Tibial nerve (tissue), 4 donors: Measurements from ENCODE around the gene BRIP1. TPM values are rescaled to one million over a fixed set of nuclear protein-coding genes. Genes with fewer than 3 reads are reported as not detected.

ENCODE experiments used
- DNase-seq, 2 donors: peaks; one replicate each; pipeline ENCODE4 v3.0.0-alpha.2; 2019; ENCODE audit warnings: low spot score in 2 of 2
- H3K27ac ChIP-seq, 4 donors: fragments of 200-600 bp; sonication (generic) in 3 of 4; one replicate each; pipeline ENCODE4 v1.5.1; 2017 to 2019; ENCODE audit warnings: mild to moderate bottlenecking in 1 of 4
- H3K27me3 ChIP-seq, 2 donors: fragments of 200-600 bp; sonication (generic) in 1 of 2; one replicate each; pipeline versions ENCODE4 v1.5.1 to v1.6.0; 2017 to 2019
- H3K36me3 ChIP-seq, 3 donors: fragments of 200-600 bp; sonication (generic); one replicate each; pipeline ENCODE4 v1.5.1; 2018 to 2019
- H3K4me1 ChIP-seq, 4 donors: fragments of 200-600 bp; sonication (generic) in 3 of 4; one replicate each; pipeline ENCODE4 v1.5.1; 2017 to 2019
- H3K4me3 ChIP-seq, 4 donors: fragments of 200-600 bp; sonication (generic) in 3 of 4; one replicate each; pipeline ENCODE4 v1.5.1; 2017 to 2019; ENCODE audit warnings: mild to moderate bottlenecking in 1 of 4, moderate library complexity in 1 of 4
- H3K9me3 ChIP-seq, 4 donors: fragments of 200-600 bp; sonication (generic) in 3 of 4; one replicate each; pipeline ENCODE4 v1.5.1; 2017 to 2019
- CTCF ChIP-seq, 5 experiments: fragments of 200-600 bp in 3 of 5; fragments of 450-650 bp in 2 of 5; sonication (generic) in 3 of 5; IDR thresholded peaks; one replicate each; pipeline ENCODE4 v1.5.1; 2016 to 2019; ENCODE audit warnings: antibody characterized with exemption in 5 of 5, mild to moderate bottlenecking in 3 of 5, moderate library complexity in 2 of 5
- EP300 ChIP-seq, 2 donors: sonication (generic); formaldehyde crosslinking; IDR thresholded peaks; one replicate each; pipeline ENCODE4 v1.6.1; 2017; ENCODE audit warnings: antibody characterized with exemption in 2 of 2, mild to moderate bottlenecking in 1 of 2
- POLR2A ChIP-seq, 2 donors: fragments of 450-650 bp; IDR thresholded peaks; one replicate each; pipeline ENCODE4 v1.6.1; 2017; ENCODE audit warnings: antibody characterized with exemption in 2 of 2, mild to moderate bottlenecking in 2 of 2, moderate library complexity in 2 of 2
- WGBS, 2 donors: methylation state at CpG; one replicate each; pipeline ENCODE4 v1.1.5; 2018; 5-methylcytosine and 5-hydroxymethylcytosine counted together
- total RNA-seq, 4 donors: library from RNA; depleted of rRNA; stranded (reverse); fragments of >200 nt; gene quantifications; one replicate each; pipeline ENCODE4 v1.1.0, GENCODE V29; 2016

The BRIP1 gene
- total RNA-seq, 4 donors from 2014 or later = 0.42 to 3.9 (median 0.89) TPM

- DNase-seq = no peak
- Histone ChIP-seq H3K4me1 (no peaks in the 10 kb centered on the region), H3K9me3 (no peaks in the 10 kb centered on the region), H3K4me3 (no peak overlapping the region), H3K27me3 (no peaks in the 10 kb centered on the region), H3K36me3 (no peaks in the 10 kb centered on the region), H3K27ac (no peak overlapping the region)
- TF ChIP-seq EP300 (IDR thresholded peaks at IDR 0.05) (no peak), CTCF (IDR thresholded peaks at IDR 0.05) (no peak), POLR2A (IDR thresholded peaks at IDR 0.05) (no peak)
- WGBS, 2 donors = 92 to 94% methylated on average over 8 of the region's 8 CpGs
Observed at GRCh38 chr17:61808442-61808841, 54.9 kb downstream of the BRIP1 start.

- DNase-seq = no peak
- Histone ChIP-seq H3K4me3 (no peak overlapping the region), H3K36me3 (no peaks in the 10 kb centered on the region), H3K9me3 (no peaks in the 10 kb centered on the region), H3K27ac (no peak overlapping the region), H3K4me1 (no peaks in the 10 kb centered on the region), H3K27me3 (no peaks in the 10 kb centered on the region)
- WGBS, 2 donors = 93 to 100% methylated on average over 1 of the region's 1 CpG
- TF ChIP-seq POLR2A (IDR thresholded peaks at IDR 0.05) (no peak), CTCF (IDR thresholded peaks at IDR 0.05) (no peak), EP300 (IDR thresholded peaks at IDR 0.05) (no peak)
Observed at GRCh38 chr17:61806936-61807335, 56.4 kb downstream of the BRIP1 start.

GRCh38 chr17:61806081-61806828 lies 57.1 kb downstream of the BRIP1 start:
- WGBS, 2 donors = 91 to 93% methylated on average over 7 of the region's 7 CpGs
- no peak for DNase-seq
- Histone ChIP-seq H3K36me3 (no peaks in the 10 kb centered on the region), H3K27ac (no peak overlapping the region), H3K4me1 (no peaks in the 10 kb centered on the region), H3K27me3 (no peaks in the 10 kb centered on the region), H3K9me3 (no peaks in the 10 kb centered on the region), H3K4me3 (no peak overlapping the region)
- TF ChIP-seq POLR2A (IDR thresholded peaks at IDR 0.05) (no peak), CTCF (IDR thresholded peaks at IDR 0.05) (no peak)

GRCh38 chr17:61805399-61805798 lies 57.9 kb downstream of the BRIP1 start:
- Histone ChIP-seq H3K27me3 (no peaks in the 10 kb centered on the region), H3K4me3 (no peak overlapping the region), H3K27ac (no peak overlapping the region), H3K36me3 (no peaks in the 10 kb centered on the region), H3K9me3 (no peaks in the 10 kb centered on the region), H3K4me1 (no peaks in the 10 kb centered on the region)
- TF ChIP-seq EP300 (IDR thresholded peaks at IDR 0.05) (no peak), POLR2A (IDR thresholded peaks at IDR 0.05) (no peak), CTCF (IDR thresholded peaks at IDR 0.05) (no peak)
- DNase-seq = no peak
- WGBS, 2 donors = 71 to 73% methylated on average over 1 of the region's 1 CpG

GRCh38 chr17:61803796-61804195 lies 59.5 kb downstream of the BRIP1 start:
- H3K9me3 ChIP-seq = no peaks in the 10 kb centered on the region
- DNase-seq = no peak
- no peaks in the 10 kb centered on the region for H3K27me3 ChIP-seq
- H3K27ac ChIP-seq = no peak overlapping the region
- H3K4me3 ChIP-seq = no peak overlapping the region
- no peaks in the 10 kb centered on the region for H3K4me1 ChIP-seq
- WGBS, 2 donors = 96% methylated on average over 1 of the region's 1 CpG
- no peaks in the 10 kb centered on the region for H3K36me3 ChIP-seq
- TF ChIP-seq CTCF (IDR thresholded peaks at IDR 0.05) = no peak
